ENCODE results near the gene CP. TPM values are rescaled to one million over a fixed set of nuclear protein-coding genes. Genes with fewer than 3 reads are reported as not detected.

Gene CP
- total RNA-seq, 1 donor from 2014 or later: 1.0 TPM

GRCh38 chr3:149207475-149207874 lies 14.2 kb downstream of the CP start:
- no peaks in the 10 kb centered on the region for H3K9me3 Mint-ChIP-seq (ENCODE audit: low read depth)
- no peak for TF ChIP-seq CTCF (IDR thresholded peaks at IDR 0.05; ENCODE audit: unreplicated experiment)
- H3K4me3 Mint-ChIP-seq (ENCODE audit: low read depth): no peak overlapping the region
- H3K4me1 Mint-ChIP-seq (ENCODE audit: low read depth): peaks cover 20% of the 10 kb centered on the region
- no peak overlapping the region for H3K27ac Mint-ChIP-seq
- no peaks in the 10 kb centered on the region for H3K36me3 Mint-ChIP-seq (ENCODE audit: insufficient read depth)
- no peak for DNase-seq (ENCODE audit: low spot score, unreplicated experiment)
- no peaks in the 10 kb centered on the region for H3K27me3 Mint-ChIP-seq

- Mint-ChIP-seq H3K36me3 (ENCODE audit: insufficient read depth) (no peaks in the 10 kb centered on the region), H3K27me3 (no peaks in the 10 kb centered on the region), H3K4me3 (ENCODE audit: low read depth) (no peak overlapping the region), H3K27ac (no peak overlapping the region), H3K9me3 (ENCODE audit: low read depth) (no peaks in the 10 kb centered on the region), H3K4me1 (ENCODE audit: low read depth) (peaks cover 15% of the 10 kb centered on the region)
- no peak for DNase-seq (ENCODE audit: low spot score, unreplicated experiment)
- no peak for TF ChIP-seq CTCF (IDR thresholded peaks at IDR 0.05; ENCODE audit: unreplicated experiment)
Measured at GRCh38 chr3:149204390-149204991, 17.1 kb downstream of the CP start.

GRCh38 chr3:149203758-149204157 lies 17.9 kb downstream of the CP start:
- H3K9me3 Mint-ChIP-seq (ENCODE audit: low read depth): no peaks in the 10 kb centered on the region
- H3K4me1 Mint-ChIP-seq (ENCODE audit: low read depth): peaks cover 15% of the 10 kb centered on the region
- no peak overlapping the region for H3K4me3 Mint-ChIP-seq (ENCODE audit: low read depth)
- H3K27me3 Mint-ChIP-seq: no peaks in the 10 kb centered on the region
- H3K27ac Mint-ChIP-seq: no peak overlapping the region
- DNase-seq (ENCODE audit: low spot score, unreplicated experiment): no peak
- no peak for TF ChIP-seq CTCF (IDR thresholded peaks at IDR 0.05; ENCODE audit: unreplicated experiment)
- H3K36me3 Mint-ChIP-seq (ENCODE audit: insufficient read depth): no peaks in the 10 kb centered on the region

GRCh38 chr3:149199474-149199873 lies 22.2 kb downstream of the CP start:
- Mint-ChIP-seq H3K4me3 (ENCODE audit: low read depth) (no peak overlapping the region), H3K9me3 (ENCODE audit: low read depth) (no peaks in the 10 kb centered on the region), H3K27ac (no peak overlapping the region), H3K4me1 (ENCODE audit: low read depth) (peaks cover 16% of the 10 kb centered on the region), H3K36me3 (ENCODE audit: insufficient read depth) (no peaks in the 10 kb centered on the region), H3K27me3 (peaks cover 14% of the 10 kb centered on the region)
- no peak for TF ChIP-seq CTCF (IDR thresholded peaks at IDR 0.05; ENCODE audit: unreplicated experiment)
- DNase-seq (ENCODE audit: low spot score, unreplicated experiment): no peak

GRCh38 chr3:149198611-149199010 lies 23.0 kb downstream of the CP start:
- Mint-ChIP-seq H3K4me1 (ENCODE audit: low read depth) (peaks cover 10% of the 10 kb centered on the region), H3K9me3 (ENCODE audit: low read depth) (no peaks in the 10 kb centered on the region), H3K27me3 (peaks cover 14% of the 10 kb centered on the region), H3K27ac (no peak overlapping the region), H3K36me3 (ENCODE audit: insufficient read depth) (no peaks in the 10 kb centered on the region), H3K4me3 (ENCODE audit: low read depth) (no peak overlapping the region)
- DNase-seq (ENCODE audit: low spot score, unreplicated experiment): no peak
- TF ChIP-seq CTCF (IDR thresholded peaks at IDR 0.05; ENCODE audit: unreplicated experiment): no peak

Data from progenitor cell of endocrine pancreas (in vitro differentiated cells).